Stimulated activated CD4-positive, alpha-beta T cell treated with anti-CD3 and anti-CD28 coated beads, TNF-alpha, amount 100 ng/mL, for 4 hours (primary cell): ENCODE results near the gene C1orf232.

ENCODE experiments used
- DNase-seq, 3 experiments: peaks; one replicate each; pipeline ENCODE4 v3.0.0-alpha.2; 2020; ENCODE audit warnings: low read depth in 3 of 3

Gene C1orf232

DNA sequence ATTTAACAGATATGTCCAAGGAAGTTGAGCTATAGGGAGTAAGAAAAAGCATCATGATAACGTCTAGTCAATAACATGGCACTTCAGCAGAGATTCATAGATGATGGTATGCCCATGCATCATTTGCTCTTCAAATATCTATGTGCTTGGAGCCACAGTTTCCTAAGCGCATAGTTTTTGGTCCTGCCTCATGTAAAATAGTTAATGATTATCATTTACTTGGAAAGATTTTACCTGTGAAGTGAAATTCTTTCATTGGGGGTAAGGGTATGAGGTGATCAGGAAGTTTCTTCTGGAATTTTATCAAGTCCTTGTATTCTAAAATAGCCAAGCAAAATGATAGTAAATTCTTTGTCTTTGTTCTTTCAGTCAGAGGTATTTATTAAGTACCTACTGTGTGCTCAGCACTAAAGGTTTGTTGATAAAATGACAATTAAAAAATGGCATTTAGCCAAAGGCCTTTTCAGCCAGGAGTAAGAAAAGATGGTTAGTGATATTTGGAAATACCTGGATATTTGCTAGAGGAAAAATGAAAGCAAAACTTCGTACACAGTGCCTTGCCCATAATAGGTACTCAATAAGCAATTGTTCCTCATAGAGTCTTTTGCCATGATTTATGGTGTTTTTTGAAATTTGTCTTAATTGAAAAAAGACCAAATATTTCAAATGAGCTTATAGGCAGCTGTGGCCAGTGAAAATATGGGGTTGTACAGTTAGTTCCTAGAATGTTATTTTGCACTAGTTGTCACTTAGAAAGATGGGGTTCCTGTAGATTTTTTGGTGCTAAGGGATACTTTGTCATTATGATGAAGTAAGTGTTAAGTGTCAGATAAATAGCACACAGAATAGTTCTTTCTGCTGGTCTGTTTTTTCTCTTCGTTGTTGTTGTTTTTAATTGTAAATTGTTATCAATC lies 44.1 kb downstream of the C1orf232 start:
- DNase-seq, result no peak

GRCh38 chr1:26122988-26123973 lies 45.5 kb downstream of the C1orf232 start:
- DNase-seq, result no peak

GRCh38 chr1:26121854-26122773 lies 46.6 kb downstream of the C1orf232 start:
- DNase-seq, result no peak

DNA sequence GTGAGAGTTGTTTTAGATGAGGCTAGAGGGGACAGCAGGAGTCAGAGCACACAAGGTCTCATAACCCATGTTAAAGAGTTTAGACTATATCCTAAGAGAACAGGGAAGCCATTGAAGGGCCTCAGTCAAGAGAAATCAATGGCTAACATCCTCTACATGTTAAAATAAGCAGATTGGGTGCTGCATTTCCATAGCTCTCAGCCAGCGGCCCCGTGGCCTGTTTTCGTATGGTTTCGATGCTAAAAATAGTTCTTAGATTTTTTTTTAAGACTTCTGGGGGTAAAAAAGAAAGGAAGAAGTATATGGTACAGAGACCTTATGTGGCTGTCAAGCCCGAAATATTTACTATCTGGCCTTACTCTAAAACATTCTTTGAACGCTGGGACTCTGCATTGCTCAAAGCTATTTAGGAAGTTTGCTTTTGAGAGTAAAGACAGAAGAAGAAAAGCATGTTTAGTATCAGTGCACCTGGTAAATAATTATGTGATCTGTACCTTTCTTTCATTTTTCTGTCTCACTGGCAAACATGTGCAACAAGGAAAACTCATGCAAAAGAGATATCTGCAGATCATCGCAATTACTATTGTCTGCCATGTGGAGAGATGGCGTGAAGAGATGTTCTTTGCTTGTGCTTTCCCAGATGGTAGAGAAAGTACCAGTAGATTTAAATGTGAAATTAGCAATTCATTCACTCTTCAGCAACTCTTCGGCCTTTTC lies 48.7 kb downstream of the C1orf232 start:
- no peak for DNase-seq

- no peak for DNase-seq
Measured at GRCh38 chr1:26114165-26114927, 54.4 kb downstream of the C1orf232 start.
